ENCODE results near the gene SART3. TPM values are rescaled to one million over a fixed set of nuclear protein-coding genes. Genes with fewer than 3 reads are reported as not detected.

The SART3 gene
- total RNA-seq, 1 donor from 2014 or later: 72.6 TPM

DNA sequence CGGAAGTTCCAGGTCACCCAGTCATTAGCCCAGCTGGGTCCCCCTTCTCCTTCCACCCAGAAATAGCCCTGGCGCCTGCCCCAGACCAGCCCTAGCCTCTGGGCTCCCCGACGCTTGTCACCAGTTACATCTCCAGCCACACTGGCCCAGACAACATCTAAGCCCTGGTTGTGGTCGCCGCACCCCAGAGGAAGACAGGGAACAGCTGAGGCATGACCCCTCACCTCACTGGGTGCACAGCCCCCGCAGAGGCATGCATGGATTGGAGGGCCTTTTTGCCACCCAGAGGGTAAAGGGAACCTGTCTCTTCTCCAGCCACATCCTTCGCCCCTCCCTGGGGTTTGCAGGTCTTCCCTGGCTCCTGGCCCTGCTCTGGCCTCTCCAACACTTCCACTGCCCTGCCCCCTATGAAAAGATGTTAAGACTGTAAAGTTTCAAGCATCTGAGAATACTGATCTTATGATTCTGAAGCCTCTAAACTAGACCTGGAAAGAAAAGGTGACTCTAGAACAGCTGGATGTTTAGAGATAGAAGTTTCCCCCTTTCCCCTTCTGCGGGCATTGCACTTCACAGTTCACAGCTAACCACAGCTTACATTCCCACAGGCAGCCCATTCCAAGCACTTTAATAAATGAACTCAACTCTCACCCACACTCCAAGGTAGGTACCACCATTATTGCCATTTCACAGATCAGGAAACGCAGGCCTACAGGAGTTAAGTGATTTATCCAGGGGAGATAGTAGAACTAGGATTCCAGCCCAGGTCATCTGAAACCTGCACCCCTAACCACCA is 22.2 kb upstream of the SART3 start:
- no peaks in the 10 kb centered on the region for H3K36me3 Mint-ChIP-seq (ENCODE audit: unreplicated experiment)
- no peak for TF ChIP-seq CTCF (IDR thresholded peaks at IDR 0.05; ENCODE audit: partially characterized antibody, unreplicated experiment)
- H3K27me3 Mint-ChIP-seq (ENCODE audit: unreplicated experiment): peaks cover 4% of the 10 kb centered on the region
- H3K27ac Mint-ChIP-seq (ENCODE audit: unreplicated experiment): no peak overlapping the region
- no peak for DNase-seq
- no peak overlapping the region for H3K4me3 Mint-ChIP-seq (ENCODE audit: unreplicated experiment)
- H3K9me3 Mint-ChIP-seq (ENCODE audit: unreplicated experiment): peaks cover 8% of the 10 kb centered on the region
- peaks cover 19% of the 10 kb centered on the region for H3K4me1 Mint-ChIP-seq (ENCODE audit: low read depth, unreplicated experiment)

- TF ChIP-seq CTCF (IDR thresholded peaks at IDR 0.05; ENCODE audit: partially characterized antibody, unreplicated experiment): no peak
- Mint-ChIP-seq H3K36me3 (ENCODE audit: unreplicated experiment) (no peaks in the 10 kb centered on the region), H3K4me3 (ENCODE audit: unreplicated experiment) (no peak overlapping the region), H3K9me3 (ENCODE audit: unreplicated experiment) (peaks cover 8% of the 10 kb centered on the region), H3K4me1 (ENCODE audit: low read depth, unreplicated experiment) (peaks cover 12% of the 10 kb centered on the region), H3K27me3 (ENCODE audit: unreplicated experiment) (peaks cover 5% of the 10 kb centered on the region), H3K27ac (ENCODE audit: unreplicated experiment) (no peak overlapping the region)
- DNase-seq: no peak
These were observed 21.5 kb upstream of the SART3 start for GRCh38 chr12:108582509-108582908.

DNA sequence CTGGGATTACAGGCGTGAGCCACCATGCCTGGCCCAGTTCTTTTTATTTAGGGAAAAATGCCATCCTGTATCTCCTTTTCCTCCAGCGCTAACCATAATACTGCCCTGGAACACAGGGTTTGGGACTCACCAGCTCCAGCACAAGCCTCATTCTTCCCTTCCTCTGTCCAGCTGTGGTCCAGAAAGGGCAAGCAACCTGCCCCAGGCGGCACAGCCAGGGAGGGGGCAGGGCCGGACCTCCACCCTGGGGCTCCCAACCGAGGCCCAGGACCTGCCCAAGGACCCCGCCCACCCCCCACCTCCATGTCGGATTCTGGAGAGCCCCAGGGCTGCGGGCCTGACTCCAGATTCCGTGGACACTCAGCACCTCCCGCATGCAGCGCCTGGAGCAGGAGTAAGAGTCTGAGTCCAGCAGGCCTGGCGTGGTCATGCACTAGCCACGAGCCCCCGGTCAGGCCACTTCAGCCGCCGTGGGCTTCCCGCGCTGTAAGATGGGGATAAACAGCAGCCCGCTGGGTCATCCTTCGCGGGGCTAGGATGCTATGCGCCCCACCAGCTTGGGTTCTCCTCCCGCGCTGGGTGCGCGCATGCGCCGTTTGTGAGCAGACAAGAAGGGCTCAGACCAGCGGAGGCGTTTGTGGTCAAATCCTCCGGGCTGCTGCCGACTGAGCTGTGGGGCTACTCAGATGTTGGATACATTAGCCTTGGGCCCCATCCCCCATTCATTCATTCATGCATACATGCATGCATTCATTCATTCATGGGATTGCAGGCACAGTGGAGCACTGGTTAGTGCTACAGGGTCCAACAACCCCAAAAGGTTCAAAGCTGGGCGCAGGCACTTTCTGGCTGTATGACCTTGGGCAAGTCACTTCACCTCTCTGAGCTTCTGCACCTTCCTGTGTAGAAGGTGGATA is 20.6 kb upstream of the SART3 start:
- Mint-ChIP-seq H3K36me3 (ENCODE audit: unreplicated experiment) (no peaks in the 10 kb centered on the region), H3K4me3 (ENCODE audit: unreplicated experiment) (no peak overlapping the region), H3K9me3 (ENCODE audit: unreplicated experiment) (peaks cover 6% of the 10 kb centered on the region), H3K4me1 (ENCODE audit: low read depth, unreplicated experiment) (peaks cover 12% of the 10 kb centered on the region), H3K27me3 (ENCODE audit: unreplicated experiment) (peaks cover 6% of the 10 kb centered on the region), H3K27ac (ENCODE audit: unreplicated experiment) (no peak overlapping the region)
- no peak for DNase-seq
- no peak for TF ChIP-seq CTCF (IDR thresholded peaks at IDR 0.05; ENCODE audit: partially characterized antibody, unreplicated experiment)

DNA sequence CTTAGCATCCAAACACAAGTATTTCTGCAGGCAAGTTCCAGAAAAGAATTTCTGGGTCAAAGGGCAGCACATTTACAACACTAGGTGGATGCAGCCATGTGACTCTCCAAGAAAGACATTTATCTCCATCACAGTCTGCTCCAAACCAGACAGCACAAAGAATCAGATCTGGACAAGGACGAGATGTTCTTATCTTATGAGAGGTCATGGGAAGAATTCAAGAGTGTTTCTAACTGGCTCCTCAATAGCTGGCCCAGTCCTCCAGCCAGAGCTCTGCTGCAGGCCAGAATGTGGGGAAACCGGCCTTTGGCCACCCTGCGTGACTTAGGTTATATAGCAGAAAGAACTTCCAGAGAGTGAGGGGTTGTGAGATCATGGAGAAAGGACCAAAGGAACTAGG is 19.6 kb upstream of the SART3 start:
- no peak overlapping the region for H3K4me3 Mint-ChIP-seq (ENCODE audit: unreplicated experiment)
- H3K36me3 Mint-ChIP-seq (ENCODE audit: unreplicated experiment): no peaks in the 10 kb centered on the region
- peaks cover 8% of the 10 kb centered on the region for H3K27me3 Mint-ChIP-seq (ENCODE audit: unreplicated experiment)
- no peak for DNase-seq
- H3K4me1 Mint-ChIP-seq (ENCODE audit: low read depth, unreplicated experiment): peaks cover 12% of the 10 kb centered on the region
- H3K27ac Mint-ChIP-seq (ENCODE audit: unreplicated experiment): no peak overlapping the region
- no peak for TF ChIP-seq CTCF (IDR thresholded peaks at IDR 0.05; ENCODE audit: partially characterized antibody, unreplicated experiment)
- H3K9me3 Mint-ChIP-seq (ENCODE audit: unreplicated experiment): peaks cover 6% of the 10 kb centered on the region

Data from glutamatergic neuron (in vitro differentiated cells).